ENCODE measurements around the gene NGB. TPM values are rescaled to one million over a fixed set of nuclear protein-coding genes. Genes with fewer than 3 reads are reported as not detected.

The NGB gene
- total RNA-seq, 1 experiment from 2014 or later, result not detected

- ChIA-PET CTCF (interaction anchor here (6.3 kb wide), 1 partner anchor 10 kb away, joined by 72 read pairs; no protein-coding TSS in a partner anchor), POLR2A (ENCODE audit: unreplicated experiment) (interaction anchor here (1.1 kb wide), 1 partner anchor 15 kb away, joined by 3 read pairs; the partner anchor contains the start of genes GSTZ1 and POMT2)
- H3F3A ChIP-seq (ENCODE audit: low read length, unreplicated experiment), result peaks cover 14% of the 10 kb centered on the region
- H2AFZ ChIP-seq (ENCODE audit: low read length), result no peak overlapping the region
- H3K4me2 ChIP-seq (ENCODE audit: low read length), result no peak overlapping the region
- peaks cover 27% of the 10 kb centered on the region; the same call in 1 of the 2 replicates for H3K36me3 ChIP-seq (ENCODE audit: low read depth, low read length)
- TF ChIP-seq EZH2 (IDR thresholded peaks at IDR 0.05; ENCODE audit: low read length, unreplicated experiment) (no peak), EZH2phosphoT487 (IDR thresholded peaks at IDR 0.05; ENCODE audit: borderline replicate concordance, low read length) (no peak), CTCF (conservative IDR thresholded peaks at IDR 0.05; ENCODE audit: low read depth, low read length) (no peak)
- H3K27ac ChIP-seq (ENCODE audit: low read length), result no peak overlapping the region
- H3K4me1 ChIP-seq (ENCODE audit: insufficient read depth, low read length), result peaks cover 33% of the 10 kb centered on the region
- BruUV-seq (replicated peaks), result no TSS peak
- H3K79me2 ChIP-seq (ENCODE audit: low read length), result peaks cover 7% of the 10 kb centered on the region
- ATAC-seq (no peak), DNase-seq (no peak)
- H3K9ac ChIP-seq (ENCODE audit: low read length), result no peak overlapping the region
- H3K27me3 ChIP-seq (ENCODE audit: low read length), result no peaks in the 10 kb centered on the region
- intact Hi-C loops (cut with micrococcal nuclease), result no loop called here
- no peaks in the 10 kb centered on the region for H4K20me1 ChIP-seq (ENCODE audit: low read length)
- no peak overlapping the region for H3K4me3 ChIP-seq (ENCODE audit: low read length)
- no peaks in the 10 kb centered on the region for H3K9me2 ChIP-seq (replicated peaks; ENCODE audit: low read length)
- H3K9me3 ChIP-seq (ENCODE audit: low read length), result no peaks in the 10 kb centered on the region
These were observed 34.7 kb upstream of the NGB start for GRCh38 chr14:77305696-77306095.

GRCh38 chr14:77303417-77304156 is 32.6 kb upstream of the NGB start:
- POLR2A ChIA-PET (ENCODE audit: unreplicated experiment), result interaction anchor here (0.6 kb wide), 1 partner anchor 22 kb away, joined by 7 read pairs; no protein-coding TSS in a partner anchor
- H3K9ac ChIP-seq (ENCODE audit: low read length), result peak overlapping the region; percentile 66
- BruUV-seq (replicated peaks), result no TSS peak

More at GRCh38 chr14:77303417-77304156, 32.6 kb upstream of the NGB start:
- intact Hi-C loops (cut with micrococcal nuclease), result loop anchor here (1.0 to 5.0 kb wide), 3 partner anchors 11 to 151 kb away; partner anchors contain the start of gene POMT2
- TF ChIP-seq EZH2phosphoT487 (IDR thresholded peaks at IDR 0.05; ENCODE audit: borderline replicate concordance, low read length), result no peak
- no peak for TF ChIP-seq EZH2 (IDR thresholded peaks at IDR 0.05; ENCODE audit: low read length, unreplicated experiment)
- TF ChIP-seq CTCF (conservative IDR thresholded peaks at IDR 0.05; ENCODE audit: low read depth, low read length), result no peak
- H2AFZ ChIP-seq (ENCODE audit: low read length), result no peak overlapping the region
- DNase-seq (peak; percentile 100), ATAC-seq (peak; percentile 89)
- peak overlapping the region; percentile 92 for H3K27ac ChIP-seq (ENCODE audit: low read length)
- H3K9me3 ChIP-seq (ENCODE audit: low read length), result no peaks in the 10 kb centered on the region
- H3K4me2 ChIP-seq (ENCODE audit: low read length), result peak overlapping the region; percentile 81
- H3K4me3 ChIP-seq (ENCODE audit: low read length), result peak overlapping the region; percentile 50
- H4K20me1 ChIP-seq (ENCODE audit: low read length), result no peaks in the 10 kb centered on the region
- H3K27me3 ChIP-seq (ENCODE audit: low read length), result no peaks in the 10 kb centered on the region
- peaks cover 14% of the 10 kb centered on the region for H3F3A ChIP-seq (ENCODE audit: low read length, unreplicated experiment)
- H3K79me2 ChIP-seq (ENCODE audit: low read length), result peaks cover 6% of the 10 kb centered on the region; the same call in 1 of the 2 replicates
- no peaks in the 10 kb centered on the region for H3K9me2 ChIP-seq (replicated peaks; ENCODE audit: low read length)
- H3K4me1 ChIP-seq (ENCODE audit: insufficient read depth, low read length), result peaks cover 33% of the 10 kb centered on the region
- peaks cover 34% of the 10 kb centered on the region; the same call in 1 of the 2 replicates for H3K36me3 ChIP-seq (ENCODE audit: low read depth, low read length)
- CTCF ChIA-PET, result interaction anchor here (0.6 to 6.3 kb wide), 4 partner anchors 12 to 370 kb away, joined by 3 to 72 read pairs (median 6); partner anchors contain the start of genes GSTZ1 and POMT2
